ENCODE measurements around the gene FLRT1. TPM values are rescaled to one million over a fixed set of nuclear protein-coding genes. Genes with fewer than 3 reads are reported as not detected.
A peak's percentile ranks its signal among the peaks of the same experiment; 100 is the strongest.

FLRT1 gene
- total and polyA plus RNA-seq, 9 donors = 0.13 to 1.2 (median 0.38) TPM

DNA sequence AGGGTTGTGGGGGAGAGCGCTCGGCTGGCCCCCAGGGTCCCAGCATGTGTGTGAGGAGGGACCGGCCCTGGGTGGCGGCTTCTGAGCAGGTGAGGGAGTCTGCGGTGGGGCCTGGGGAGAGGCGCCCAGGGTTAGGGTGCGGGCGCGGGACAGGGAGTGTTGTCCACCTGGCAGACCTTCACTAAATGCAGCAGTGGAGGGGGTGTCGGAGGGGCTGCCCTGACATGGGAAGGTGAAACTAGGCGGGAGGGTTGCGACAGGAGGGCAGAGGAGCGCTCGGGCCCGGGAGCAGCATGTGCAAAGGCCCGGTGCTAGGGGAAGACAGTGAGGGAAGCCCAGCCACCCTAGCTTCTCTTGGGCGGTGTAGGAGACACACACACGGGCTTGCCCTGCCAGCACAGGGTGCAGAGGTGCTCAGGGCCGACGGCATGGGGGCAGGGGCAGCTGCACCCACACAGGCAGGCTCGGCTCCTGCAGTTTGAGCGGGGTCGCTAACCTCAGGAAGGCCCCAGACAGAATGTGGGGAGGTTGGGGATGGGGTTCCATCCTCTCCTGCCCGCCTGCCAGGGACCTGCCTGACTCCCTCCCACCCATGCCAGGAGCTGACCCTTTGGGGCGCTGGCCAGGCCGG is 27.3 kb upstream of the FLRT1 start:
- Histone ChIP-seq H3K27ac (peak overlapping the region in 1 of 2 donors; percentile 51), H3K27me3 (no peaks in the 10 kb centered on the region), H3K9me3 (no peaks in the 10 kb centered on the region), H3K36me3 (no peaks in the 10 kb centered on the region), H3K4me1 (ENCODE audit: insufficient read depth) (peaks cover 8% of the 10 kb centered on the region), H3K4me3 (no peak overlapping the region)
- intact Hi-C loops (cut with DNase I) = loop anchor here in 1 of 4 donors (10.0 kb wide), 1 partner anchor 286 kb away; the partner anchor contains the start of gene KCNK4
- 89 to 94% (median 92%) methylated on average over 25 to 26 of the region's 26 CpGs for WGBS, 3 donors
- DNase-seq = no peak
- TF ChIP-seq POLR2A (IDR thresholded peaks at IDR 0.05) (no peak), EP300 (IDR thresholded peaks at IDR 0.05) (no peak)
- TF ChIP-seq, protein P1, sequence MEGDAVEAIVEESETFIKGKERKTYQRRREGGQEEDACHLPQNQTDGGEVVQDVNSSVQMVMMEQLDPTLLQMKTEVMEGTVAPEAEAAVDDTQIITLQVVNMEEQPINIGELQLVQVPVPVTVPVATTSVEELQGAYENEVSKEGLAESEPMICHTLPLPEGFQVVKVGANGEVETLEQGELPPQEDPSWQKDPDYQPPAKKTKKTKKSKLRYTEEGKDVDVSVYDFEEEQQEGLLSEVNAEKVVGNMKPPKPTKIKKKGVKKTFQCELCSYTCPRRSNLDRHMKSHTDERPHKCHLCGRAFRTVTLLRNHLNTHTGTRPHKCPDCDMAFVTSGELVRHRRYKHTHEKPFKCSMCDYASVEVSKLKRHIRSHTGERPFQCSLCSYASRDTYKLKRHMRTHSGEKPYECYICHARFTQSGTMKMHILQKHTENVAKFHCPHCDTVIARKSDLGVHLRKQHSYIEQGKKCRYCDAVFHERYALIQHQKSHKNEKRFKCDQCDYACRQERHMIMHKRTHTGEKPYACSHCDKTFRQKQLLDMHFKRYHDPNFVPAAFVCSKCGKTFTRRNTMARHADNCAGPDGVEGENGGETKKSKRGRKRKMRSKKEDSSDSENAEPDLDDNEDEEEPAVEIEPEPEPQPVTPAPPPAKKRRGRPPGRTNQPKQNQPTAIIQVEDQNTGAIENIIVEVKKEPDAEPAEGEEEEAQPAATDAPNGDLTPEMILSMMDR (IDR thresholded peaks at IDR 0.05) = no peak

DNA sequence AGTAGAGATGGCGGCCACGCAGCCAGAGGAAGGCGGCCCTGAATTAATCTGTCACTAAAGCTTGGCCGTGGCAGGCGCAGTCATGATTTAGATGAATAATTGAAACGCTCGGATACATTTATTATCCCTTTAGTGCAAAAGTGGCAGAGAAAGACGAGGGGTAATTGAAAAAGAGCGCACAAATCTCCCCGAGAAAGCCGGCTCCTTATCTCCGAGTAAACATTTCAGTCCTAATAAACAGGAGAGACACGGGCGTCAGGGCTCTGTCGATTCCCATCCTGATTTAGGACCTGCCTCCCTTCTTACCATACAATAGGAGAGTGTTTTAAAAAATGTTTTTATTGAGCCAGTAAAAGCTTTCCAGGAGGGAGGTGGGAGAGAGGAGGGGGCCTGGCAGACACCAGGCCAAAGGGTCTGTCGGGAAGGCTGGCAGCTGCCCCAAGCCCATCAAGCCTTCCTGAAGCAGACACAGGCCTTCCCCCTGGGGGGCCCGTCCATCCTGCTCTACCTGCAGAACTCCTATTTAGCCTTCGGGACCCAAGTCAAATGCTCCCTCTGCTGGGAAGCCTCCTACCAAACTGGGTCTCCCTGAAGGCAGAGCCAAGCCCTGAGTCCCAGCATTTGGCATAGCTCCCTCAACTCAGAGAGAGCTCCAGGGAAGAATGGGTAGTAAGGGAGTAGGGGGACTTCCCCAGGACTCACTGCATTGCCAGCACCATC is 26.7 kb upstream of the FLRT1 start:
- no peaks in the 10 kb centered on the region for H3K27me3 ChIP-seq
- TF ChIP-seq, protein P1 (IDR thresholded peaks at IDR 0.05) = no peak
- TF ChIP-seq POLR2A (IDR thresholded peaks at IDR 0.05) (no peak), EP300 (IDR thresholded peaks at IDR 0.05) (no peak)
- H3K4me1 ChIP-seq (ENCODE audit: insufficient read depth) = peaks cover 8% of the 10 kb centered on the region
- H3K4me3 ChIP-seq = no peak overlapping the region
- H3K27ac ChIP-seq = no peak overlapping the region
- intact Hi-C loops (cut with DNase I) = loop anchor here in 1 of 4 donors (10.0 kb wide), 1 partner anchor 286 kb away; the partner anchor contains the start of gene KCNK4
- no peak for DNase-seq
- no peaks in the 10 kb centered on the region for H3K9me3 ChIP-seq
- H3K36me3 ChIP-seq = no peaks in the 10 kb centered on the region
- WGBS, 3 donors = 90 to 96% (median 92%) methylated on average over 18 of the region's 18 CpGs

DNA sequence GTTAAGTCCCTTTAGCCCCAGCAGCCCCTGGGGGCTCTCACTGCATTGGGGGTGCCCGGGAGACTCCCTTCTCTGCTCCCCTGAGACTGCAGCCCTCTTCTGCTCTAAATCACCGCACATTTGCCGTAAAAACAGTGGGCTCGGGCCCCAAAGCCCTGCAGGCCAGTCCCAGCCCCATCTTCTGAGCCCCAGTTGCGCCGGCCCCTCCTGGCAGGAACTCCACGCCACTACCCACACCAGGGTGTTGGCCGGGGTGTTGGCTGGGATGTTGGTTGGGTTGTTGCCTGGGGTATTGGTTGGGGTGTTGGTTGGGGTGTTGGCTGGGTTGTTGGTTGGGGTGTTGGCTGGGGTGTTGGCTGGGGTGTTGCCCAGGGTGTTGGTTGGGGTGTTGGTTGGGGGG is 26.0 kb upstream of the FLRT1 start:
- Histone ChIP-seq H3K4me3 (no peak overlapping the region), H3K4me1 (ENCODE audit: insufficient read depth) (peaks cover 8% of the 10 kb centered on the region), H3K36me3 (no peaks in the 10 kb centered on the region), H3K9me3 (no peaks in the 10 kb centered on the region), H3K27me3 (no peaks in the 10 kb centered on the region), H3K27ac (no peak overlapping the region)
- intact Hi-C loops (cut with DNase I) = loop anchor here in 1 of 4 donors (10.0 kb wide), 1 partner anchor 285 kb away; the partner anchor contains the start of gene KCNK4
- TF ChIP-seq EP300 (IDR thresholded peaks at IDR 0.05) (no peak), POLR2A (IDR thresholded peaks at IDR 0.05) (no peak)
- TF ChIP-seq, protein P1 (IDR thresholded peaks at IDR 0.05) = no peak
- WGBS, 3 donors = 96 to 99% (median 98%) methylated on average over 8 of the region's 8 CpGs
- DNase-seq = no peak

DNA sequence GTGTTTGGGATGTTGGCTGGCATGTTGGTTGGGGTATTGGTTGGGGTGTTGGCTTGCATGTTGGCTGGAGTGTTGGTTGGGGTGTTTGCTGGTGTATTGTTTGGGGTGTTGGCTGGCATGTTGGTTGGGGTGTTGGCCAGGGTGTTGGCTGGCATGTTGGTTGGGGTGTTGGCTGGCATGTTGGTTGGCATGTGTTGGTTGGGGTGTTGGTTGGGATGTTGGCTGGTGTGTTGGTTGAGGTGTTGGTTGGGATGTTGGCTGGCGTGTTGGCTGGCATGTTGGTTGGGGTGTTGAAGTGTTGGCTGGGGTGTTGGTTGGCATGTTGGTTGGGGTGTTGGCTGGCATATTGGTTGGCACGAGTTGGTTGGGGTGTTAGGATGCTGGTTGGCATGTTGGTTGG is 24.9 kb upstream of the FLRT1 start:
- intact Hi-C loops (cut with DNase I) = no loop called here
- 95 to 98% (median 97%) methylated on average over 2 of the region's 2 CpGs for WGBS, 3 donors

More for the DNA sequence above, 24.9 kb upstream of the FLRT1 start:
- no peaks in the 10 kb centered on the region for H3K27me3 ChIP-seq
- H3K27ac ChIP-seq = no peak overlapping the region
- H3K9me3 ChIP-seq = no peaks in the 10 kb centered on the region
- TF ChIP-seq EP300 (IDR thresholded peaks at IDR 0.05) = no peak
- no peak for TF ChIP-seq POLR2A (IDR thresholded peaks at IDR 0.05)
- TF ChIP-seq, protein P1 (IDR thresholded peaks at IDR 0.05) = no peak
- no peak overlapping the region for H3K4me3 ChIP-seq
- H3K36me3 ChIP-seq = no peaks in the 10 kb centered on the region
- no peak for DNase-seq
- H3K4me1 ChIP-seq (ENCODE audit: insufficient read depth) = peaks cover 8% of the 10 kb centered on the region

All from ovary (tissue), 9 donors.